Limb (tissue), 2 donors: ENCODE data around the gene GALK2.
"Not testable (repeated sequence)": the region's sequence is repeated elsewhere in the genome, so short reads cannot be mapped to it uniquely, and the experiment has no call there.

Experiments used
- DNase-seq, 2 donors: peaks; one replicate each; pipeline ENCODE4 v3.0.0-alpha.2; 2016; ENCODE audit errors: extremely low spot score in 2 of 2

Gene GALK2

DNA sequence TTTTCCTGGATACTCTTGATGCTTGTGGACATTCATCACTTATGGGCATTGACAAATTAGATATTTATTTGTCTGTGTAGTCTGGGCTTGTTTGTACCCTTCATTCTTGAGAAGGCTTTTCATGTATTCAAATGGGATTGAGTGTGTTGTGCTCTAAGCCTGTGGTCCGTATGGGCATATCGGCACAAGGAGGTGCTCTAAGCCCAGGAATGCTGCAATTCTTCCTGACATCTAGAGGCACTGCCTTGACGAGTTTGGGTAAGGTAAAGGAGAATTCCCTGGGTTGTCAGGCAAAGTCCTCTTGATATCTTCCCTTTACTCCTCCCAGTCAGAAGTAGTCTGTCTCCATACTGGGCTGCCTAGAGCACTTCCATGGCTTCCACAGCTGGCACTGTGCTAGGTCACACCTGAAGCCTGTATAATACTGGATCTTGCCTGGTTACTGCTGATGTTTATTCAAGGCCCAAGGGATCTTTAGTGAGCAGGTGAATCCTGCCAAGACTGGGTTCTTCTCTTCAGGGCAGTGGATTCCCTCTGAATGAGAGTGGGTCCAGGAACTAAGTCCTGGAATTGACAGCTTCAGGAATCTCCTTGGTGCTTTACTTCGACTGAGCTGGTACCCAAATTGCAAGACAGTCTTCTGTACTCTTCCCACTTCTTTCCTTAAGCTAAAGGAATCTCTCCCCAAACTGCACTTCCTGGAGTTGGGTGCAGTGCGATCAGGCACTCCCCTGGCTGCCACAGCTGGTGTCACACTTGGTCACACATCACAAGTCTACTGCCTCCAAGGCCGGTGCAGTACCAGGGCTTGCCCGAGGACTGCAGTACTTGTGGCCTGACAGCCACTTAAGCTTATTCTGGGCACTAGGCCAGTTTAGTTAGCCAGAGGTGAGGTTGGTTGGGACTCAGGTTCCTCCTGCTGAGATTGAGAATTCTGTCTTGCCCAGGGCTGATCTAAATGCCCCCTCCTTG, 46.0 kb downstream of the GALK2 start:
- no peak for DNase-seq

DNA sequence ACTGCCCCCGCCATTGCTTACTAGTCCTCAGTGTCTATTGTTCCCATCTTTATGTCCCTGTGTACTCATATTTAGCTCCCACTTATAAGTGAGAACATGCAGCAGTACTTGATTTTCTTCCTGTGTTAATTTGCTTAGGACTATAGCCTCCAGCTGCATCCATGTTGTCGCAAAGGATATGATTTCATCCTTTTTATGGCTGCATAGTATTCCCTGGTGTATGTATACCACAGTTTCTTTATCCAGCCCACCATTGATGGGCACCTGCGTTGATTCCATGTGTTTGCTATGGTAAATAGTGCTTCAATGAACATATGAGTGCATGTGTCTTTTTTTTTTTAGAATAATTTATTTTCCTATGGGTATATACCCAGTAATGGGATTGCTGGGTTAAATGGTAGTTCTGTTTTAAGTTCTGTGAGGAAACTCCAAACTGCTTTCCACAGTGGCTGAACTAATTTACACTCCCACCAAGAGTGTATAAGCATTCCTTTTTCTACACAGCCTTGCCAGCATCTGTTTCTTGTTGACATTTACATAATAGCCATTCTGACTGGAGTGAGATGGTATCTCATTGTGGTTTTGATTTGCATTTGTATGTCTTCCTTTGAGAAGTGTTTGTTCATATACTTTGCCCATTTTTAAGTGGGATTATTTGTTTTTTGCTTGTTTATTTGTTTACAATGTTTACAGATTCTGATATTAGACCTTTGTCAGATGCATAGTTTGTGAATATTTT, 53.7 kb downstream of the GALK2 start:
- no peak for DNase-seq

DNA sequence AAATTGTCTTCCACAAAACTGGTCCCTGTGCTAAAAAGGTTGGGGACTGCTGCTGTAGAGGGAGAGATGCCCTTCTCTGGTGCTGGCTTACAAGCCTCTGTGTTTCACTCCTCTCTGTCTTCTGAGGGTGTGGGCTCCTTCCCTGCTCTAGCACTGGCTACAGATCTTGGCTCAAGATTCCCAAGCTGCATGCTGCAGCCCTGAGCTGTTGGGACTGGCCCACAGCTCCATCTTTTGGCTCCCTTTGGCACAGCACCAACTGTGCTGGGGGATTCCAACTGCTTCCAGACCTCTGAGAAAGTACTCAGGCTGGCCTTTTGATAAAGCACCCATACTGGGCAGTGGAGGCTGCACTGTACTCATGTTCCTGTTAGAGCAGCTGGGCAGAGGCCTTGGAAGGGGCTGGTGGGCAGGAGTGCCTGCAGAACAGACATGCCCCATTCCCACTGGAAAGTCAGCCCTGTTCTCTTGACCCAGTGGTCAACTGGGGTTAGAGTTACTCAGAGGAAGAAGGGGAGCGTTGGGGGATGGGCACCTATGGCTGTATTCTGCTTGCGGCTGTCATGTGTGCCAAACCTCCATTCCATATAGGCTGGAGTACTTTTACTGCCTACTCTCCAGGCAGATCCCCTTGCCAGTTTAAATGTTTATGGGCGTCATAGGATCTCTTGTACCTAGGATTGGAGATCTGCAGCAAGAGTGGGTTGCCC, 55.7 kb downstream of the GALK2 start:
- DNase-seq, result no peak

- no peak for DNase-seq
These were observed 57.6 kb downstream of the GALK2 start for GRCh38 chr15:49227602-49228001.

- DNase-seq, result no peak
These were observed 59.9 kb downstream of the GALK2 start for GRCh38 chr15:49229922-49230321.

- no peak for DNase-seq
These were observed 62.3 kb downstream of the GALK2 start for GRCh38 chr15:49232236-49232806.

DNA sequence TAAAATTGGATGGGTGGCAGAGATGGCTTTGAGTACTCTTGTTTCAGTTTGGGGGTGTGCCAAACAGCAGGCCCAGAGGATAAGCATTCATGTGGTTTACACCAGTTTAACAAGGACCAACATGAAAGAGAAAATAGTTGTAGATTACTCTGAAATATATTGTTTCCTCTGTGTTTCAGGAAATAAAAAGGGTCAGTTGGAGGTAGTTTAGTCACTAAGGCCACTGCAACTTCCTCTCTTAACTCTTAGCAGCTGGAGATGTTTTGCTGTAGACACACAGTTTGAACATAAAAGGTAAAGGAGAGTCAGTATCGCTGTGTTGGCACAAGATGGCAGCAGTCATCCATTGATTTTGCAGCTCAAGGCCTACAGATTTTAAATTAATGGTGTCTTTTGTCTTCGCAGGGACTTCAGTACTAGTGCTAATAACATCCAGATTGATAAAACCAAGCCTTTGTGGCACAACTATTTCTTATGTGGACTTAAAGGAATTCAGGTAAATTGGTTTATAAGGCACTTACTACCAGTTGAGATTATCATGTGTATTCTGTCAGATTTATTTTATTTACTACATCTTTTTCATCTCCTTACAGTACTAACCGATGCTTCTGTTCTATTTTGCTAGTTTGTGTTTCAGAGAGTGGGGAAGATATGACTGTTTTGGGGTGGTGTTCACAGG, 65.5 kb downstream of the GALK2 start:
- DNase-seq, result peak; percentile 79 to 88

- no peak for DNase-seq
These were observed 66.8 kb downstream of the GALK2 start for GRCh38 chr15:49236869-49237268.

- peak; percentile 55 to 75 for DNase-seq
These were observed 68.3 kb downstream of the GALK2 start for GRCh38 chr15:49238342-49238741.

DNA sequence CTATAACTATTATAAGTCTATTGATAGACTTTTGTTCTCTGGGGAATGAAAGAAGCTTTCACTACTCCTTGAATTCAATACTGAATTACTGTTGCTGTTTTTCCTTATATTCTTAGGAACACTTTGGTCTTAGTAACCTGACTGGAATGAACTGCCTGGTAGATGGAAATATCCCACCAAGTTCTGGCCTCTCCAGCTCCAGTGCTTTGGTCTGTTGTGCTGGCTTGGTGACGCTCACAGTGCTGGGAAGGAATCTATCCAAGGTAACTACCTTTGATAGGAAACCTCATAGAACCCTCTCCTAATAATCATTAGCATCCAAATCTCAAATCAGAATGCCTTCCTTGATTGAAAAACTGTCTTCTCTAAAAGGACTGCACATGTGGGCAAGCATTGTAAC, 69.1 kb downstream of the GALK2 start:
- DNase-seq, result no peak

DNA sequence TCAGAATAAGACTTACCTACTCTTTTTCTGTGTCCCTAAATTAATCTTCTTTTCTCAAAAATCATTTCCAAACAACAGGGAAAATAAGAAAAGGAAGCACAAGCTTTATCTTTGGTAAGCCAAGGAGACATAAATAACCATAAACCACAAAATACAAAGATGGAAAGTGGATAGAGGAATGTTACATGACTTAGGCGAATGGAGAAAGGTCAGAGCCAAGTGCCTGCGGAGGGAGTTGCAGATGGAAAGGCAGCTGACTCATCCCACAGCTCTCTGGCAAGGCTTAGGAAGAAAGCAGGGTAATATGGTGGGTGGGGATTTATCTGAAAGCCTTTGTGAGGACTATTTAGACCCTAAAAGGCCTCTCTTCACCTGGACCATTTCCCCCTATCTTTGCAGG, 72.8 kb downstream of the GALK2 start:
- no peak for DNase-seq

DNA sequence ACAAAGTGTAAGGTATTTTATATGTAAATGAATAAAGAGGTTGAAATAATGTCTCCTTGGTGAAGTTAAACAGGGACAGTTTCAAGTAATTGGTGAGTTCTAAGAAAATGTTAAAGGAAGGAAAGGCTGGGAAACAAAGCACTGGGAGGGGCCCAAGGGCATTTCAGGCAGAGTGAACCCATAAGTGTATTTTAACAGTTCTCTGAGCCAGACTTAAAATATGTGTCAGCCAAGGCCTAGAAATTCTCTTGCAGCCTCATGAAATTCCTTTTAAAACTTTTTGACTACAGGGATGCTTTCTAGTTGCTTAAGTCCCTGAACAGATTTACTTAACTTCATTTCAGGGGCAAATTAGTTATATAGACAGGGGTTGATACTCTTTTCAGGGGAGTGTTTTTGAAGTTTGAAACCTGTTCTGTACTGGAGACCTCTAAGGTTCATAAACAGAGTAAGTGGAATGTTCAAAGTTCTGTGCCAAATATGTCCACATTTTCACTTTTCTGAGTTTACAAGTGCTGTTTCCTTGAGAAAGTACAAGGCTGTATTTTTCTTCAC, 77.6 kb downstream of the GALK2 start:
- no peak for DNase-seq

DNA sequence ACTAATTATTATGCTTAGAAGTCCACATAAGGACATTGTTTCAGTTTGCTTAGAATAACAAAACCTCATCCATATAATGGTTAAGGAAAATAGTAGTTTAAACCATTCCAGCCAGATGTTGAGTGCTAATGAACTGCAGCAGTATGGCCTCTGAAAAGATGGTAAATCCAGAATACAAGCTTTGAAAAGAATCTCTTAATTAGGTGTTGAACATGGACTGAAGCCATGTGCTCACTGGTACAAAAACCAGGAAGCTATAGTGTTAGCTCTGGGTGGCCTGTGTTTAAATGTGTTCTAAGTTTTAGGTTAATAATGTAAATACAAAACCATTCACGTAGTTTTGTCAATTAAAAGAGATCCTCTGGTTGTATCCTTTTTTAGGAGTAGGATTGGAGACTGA, 78.2 kb downstream of the GALK2 start:
- DNase-seq, result no peak

- no peak for DNase-seq
These were observed 86.1 kb downstream of the GALK2 start for GRCh38 chr15:49255966-49256759.

DNA sequence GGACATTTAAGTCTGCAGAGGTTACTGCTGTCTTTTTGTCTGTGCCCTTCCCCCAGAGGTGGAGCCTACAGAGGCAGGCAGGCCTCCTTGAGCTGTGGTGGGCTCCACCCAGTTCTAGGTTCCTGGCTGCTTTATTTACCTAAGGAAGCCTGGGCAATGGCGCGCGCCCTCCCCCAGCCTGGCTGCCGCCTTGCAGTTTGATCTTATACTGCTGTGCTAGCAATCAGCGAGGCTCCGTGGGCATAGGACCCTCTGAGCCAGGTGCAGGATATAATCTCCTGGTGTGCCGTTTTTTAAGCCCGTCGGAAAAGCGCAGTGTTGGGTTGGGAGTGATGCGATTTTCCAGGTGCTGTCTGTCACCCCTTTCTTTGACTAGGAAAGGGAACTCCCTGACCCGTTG, 95.1 kb downstream of the GALK2 start:
- DNase-seq, result not testable (repeated sequence)

DNA sequence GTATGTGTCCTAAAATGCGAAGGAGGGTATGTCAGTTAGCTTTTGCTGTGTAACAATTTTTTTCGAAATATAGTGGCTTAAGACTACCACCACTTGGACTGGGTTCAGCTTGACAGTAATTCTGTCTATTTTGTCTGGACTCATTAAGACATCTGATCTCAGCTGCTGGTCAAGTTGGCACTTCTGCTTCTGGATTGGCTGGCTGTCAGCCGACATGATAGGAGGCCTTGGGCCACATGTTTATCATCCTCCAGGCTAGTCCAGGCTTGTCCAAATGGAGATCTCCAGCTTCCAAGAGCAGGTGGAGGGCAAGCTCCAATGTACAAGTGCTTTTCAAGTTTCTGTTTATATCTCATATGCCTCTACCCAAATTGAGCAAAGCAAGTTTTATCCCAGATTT, 95.9 kb downstream of the GALK2 start:
- no peak for DNase-seq

GRCh38 chr15:49270541-49271421, 100.7 kb downstream of the GALK2 start:
- no peak for DNase-seq

DNA sequence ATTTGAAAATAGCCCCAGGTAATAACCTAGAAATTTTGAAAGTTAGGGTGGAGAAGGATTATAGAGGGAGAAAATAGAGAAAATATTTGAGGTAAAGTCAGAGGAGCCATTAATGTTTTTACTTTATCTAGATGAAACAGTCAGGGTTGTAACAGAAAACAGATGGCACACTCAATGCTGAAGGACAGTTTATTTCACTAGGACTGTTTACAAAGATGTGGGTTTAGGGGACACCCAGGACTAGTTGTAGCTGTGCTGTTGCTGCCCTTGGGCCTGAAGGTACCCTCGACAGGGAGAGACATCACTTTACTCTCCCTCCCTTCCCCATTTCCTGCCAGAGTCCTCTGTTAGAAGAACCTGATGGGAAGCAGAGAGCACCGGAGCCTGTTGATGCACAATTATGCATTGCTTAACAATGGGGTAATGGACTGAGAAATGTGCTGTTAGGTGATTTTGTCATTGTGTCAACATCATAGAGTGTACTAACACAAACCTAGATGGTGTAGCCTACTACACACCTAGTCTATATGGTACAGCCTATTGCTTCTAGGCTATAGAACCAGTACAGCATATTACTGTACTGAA, 103.8 kb downstream of the GALK2 start:
- DNase-seq, result no peak

DNA sequence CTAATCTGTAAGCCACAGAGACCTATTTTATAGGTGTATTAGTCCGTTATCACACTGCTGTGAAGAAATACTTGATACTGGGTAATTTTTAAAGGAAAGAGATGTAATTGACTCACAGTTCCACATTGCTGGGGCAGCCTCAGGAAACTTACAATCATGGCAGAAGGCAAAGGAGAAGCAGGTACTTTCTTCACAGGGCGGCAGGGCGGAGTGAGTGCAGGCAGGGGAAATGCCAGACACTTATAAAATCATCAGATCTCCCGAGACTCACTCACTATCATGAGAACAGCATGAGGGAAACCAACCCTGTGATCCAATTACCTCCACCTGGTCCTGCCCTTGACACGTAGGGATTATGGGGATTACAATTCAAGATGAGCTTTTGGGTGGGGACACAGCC, 108.7 kb downstream of the GALK2 start:
- DNase-seq, result no peak
